Small intestine (tissue), 7 donors: ENCODE data around the gene UBE2K. TPM values are rescaled to one million over a fixed set of nuclear protein-coding genes. Genes with fewer than 3 reads are reported as not detected.
"Not testable (repeated sequence)": the region's sequence is repeated elsewhere in the genome, so short reads cannot be mapped to it uniquely, and the experiment has no call there.

Experiments used
- DNase-seq, 2 donors: peaks; one replicate each; pipeline versions ENCODE4 v3.0.0 to v3.0.0-alpha.2; 2013
- FAIRE-seq: peaks from 2 replicates; lab custom pipeline; 2012; peaks lifted over from hg19 to GRCh38; lab: Jason Lieb, UNC
- H3K27ac ChIP-seq, 3 donors: one replicate each; pipeline ENCODE4 v1.5.1; 2013; ENCODE audit warnings: low read length in 2 of 3, mild to moderate bottlenecking in 2 of 3, control low read depth in 1 of 3, inconsistent platforms in 1 of 3, low read depth in 1 of 3, moderate library complexity in 1 of 3
- H3K27me3 ChIP-seq, 3 donors: one replicate each; pipeline ENCODE4 v1.6.1; 2013; ENCODE audit warnings: low read length in 3 of 3, inconsistent platforms in 1 of 3; ENCODE audit not compliant: control insufficient read depth in 3 of 3, insufficient read depth in 3 of 3
- H3K36me3 ChIP-seq, 3 donors: one replicate each; pipeline ENCODE4 v1.6.1; 2013; ENCODE audit warnings: low read length in 3 of 3, inconsistent platforms in 1 of 3, low read depth in 1 of 3, mild to moderate bottlenecking in 1 of 3, moderate library complexity in 1 of 3; ENCODE audit not compliant: control insufficient read depth in 3 of 3, insufficient read depth in 2 of 3
- H3K4me1 ChIP-seq, 3 donors: one replicate each; pipeline ENCODE4 v1.6.1; 2013; ENCODE audit warnings: low read length in 2 of 3, inconsistent platforms in 1 of 3, low read depth in 1 of 3, mild to moderate bottlenecking in 1 of 3, moderate library complexity in 1 of 3; ENCODE audit not compliant: control insufficient read depth in 3 of 3, insufficient read depth in 2 of 3
- H3K4me3 ChIP-seq, 3 donors: one replicate each; pipeline ENCODE4 v1.5.1; 2013; ENCODE audit warnings: low read length in 3 of 3, control low read depth in 1 of 3, inconsistent platforms in 1 of 3, low read depth in 1 of 3, mild to moderate bottlenecking in 1 of 3, moderate library complexity in 1 of 3
- H3K9me3 ChIP-seq, 2 donors: one replicate each; pipeline ENCODE4 v1.6.1; 2013; ENCODE audit warnings: low read depth in 1 of 2, low read length in 1 of 2; ENCODE audit not compliant: control insufficient read depth in 2 of 2, insufficient read depth in 1 of 2
- WGBS, 3 donors: extraction: QIAGEN DNeasy Blood & Tissue Kit; methylation state at CpG; one replicate each; pipeline ENCODE4 v1.1.7; 2013; 5-methylcytosine and 5-hydroxymethylcytosine counted together
- polyA plus RNA-seq, 4 donors: library from polyadenylated mRNA; stranded (reverse) in 3 of 4; unstranded in 1 of 4; fragments of 200-250 nt in 3 of 4; fragments of 120-200 nt in 1 of 4; gene quantifications; one replicate each; pipeline versions ENCODE4 v1.2.1 to v1.2.3, GENCODE V29; 2013
- donor health status: healthy with polysubstance abuse.
- donor health status: control.
- donor health status: control.
- donor health status: Bipolar disorder and iron deficiency.
- donor health status: healthy.

The UBE2K gene
- polyA plus RNA-seq, 4 donors, result 33.5 to 53.0 (median 35.6) TPM

DNA sequence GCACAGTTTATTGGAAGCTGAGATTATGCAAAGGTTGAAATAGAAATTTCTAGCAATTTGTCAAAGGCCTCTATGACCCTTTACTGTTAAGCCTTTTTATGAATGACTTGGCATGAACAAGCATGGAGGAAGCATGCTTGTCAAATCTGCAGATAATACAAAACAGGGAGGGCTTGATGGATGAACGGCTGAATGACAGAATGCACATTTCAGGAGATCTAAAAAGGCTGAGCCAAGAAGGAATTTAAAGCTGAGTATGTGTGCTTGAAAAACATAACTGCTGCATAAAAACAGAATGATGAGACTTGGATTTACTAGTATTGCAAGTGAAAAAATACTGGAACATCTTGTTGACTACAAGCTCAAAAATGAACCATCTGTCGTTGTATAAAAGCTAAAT is 29.0 kb upstream of the UBE2K start:
- DNase-seq (no peak), FAIRE-seq (no peak)
- Histone ChIP-seq H3K9me3 (no peaks in the 10 kb centered on the region), H3K4me1 (peaks cover 0 to 3% (median 2%) of the 10 kb centered on the region in 3 donors), H3K27me3 (no peaks in the 10 kb centered on the region), H3K4me3 (no peak overlapping the region), H3K27ac (no peak overlapping the region), H3K36me3 (no peaks in the 10 kb centered on the region)
- 71 to 86% (median 84%) methylated on average over 2 of the region's 2 CpGs for WGBS, 3 donors

DNA sequence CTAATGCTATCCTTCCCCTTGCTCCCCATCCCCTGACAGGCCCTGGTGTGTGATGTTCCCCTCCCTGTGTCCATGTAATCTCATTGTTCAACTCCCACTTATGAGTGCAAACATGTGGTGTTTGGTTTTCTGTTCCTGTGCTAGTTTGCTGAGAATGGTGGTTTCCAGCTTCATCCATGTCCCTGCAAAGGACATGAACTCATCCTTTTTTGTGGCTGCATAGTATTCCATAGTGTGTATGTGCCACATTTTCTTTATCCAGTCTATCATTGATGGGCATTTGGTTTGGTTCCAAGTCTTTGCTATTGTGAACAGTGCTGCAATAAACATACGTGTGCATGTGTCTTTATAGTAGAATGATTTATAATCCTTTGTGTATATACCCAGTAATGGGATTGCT is 27.6 kb upstream of the UBE2K start:
- not testable (repeated sequence) for H3K27ac ChIP-seq, H3K27me3 ChIP-seq, H3K4me1 ChIP-seq, DNase-seq, H3K36me3 ChIP-seq, FAIRE-seq, H3K9me3 ChIP-seq, H3K4me3 ChIP-seq
- WGBS, 3 donors, result 50 to 80% (median 80%) methylated on average over 1 of the region's 1 CpG

DNA sequence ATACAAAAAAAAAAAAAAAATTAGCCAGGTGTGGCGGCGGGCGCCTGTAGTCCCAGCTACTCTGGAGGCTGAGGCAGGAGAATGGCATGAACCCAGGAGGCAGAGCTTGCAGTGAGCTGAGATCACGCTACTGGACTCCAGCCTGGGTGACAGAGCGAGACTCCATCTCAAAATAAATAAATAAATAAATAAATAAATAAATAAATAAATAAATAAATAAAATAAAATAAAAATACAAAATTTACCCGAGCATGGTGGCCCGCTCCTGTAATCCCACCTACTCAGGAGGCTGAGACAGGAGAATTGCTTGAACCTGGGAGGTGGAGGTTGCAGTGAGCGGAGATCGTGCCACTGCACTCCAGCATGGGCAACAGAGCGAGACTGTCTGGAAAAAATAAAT is 22.3 kb upstream of the UBE2K start:
- not testable (repeated sequence) for H3K27me3 ChIP-seq, H3K27ac ChIP-seq, H3K36me3 ChIP-seq, H3K4me3 ChIP-seq, DNase-seq, H3K4me1 ChIP-seq, FAIRE-seq, H3K9me3 ChIP-seq
- WGBS, 3 donors, result 94 to 97% (median 94%) methylated on average over 10 of the region's 10 CpGs

GRCh38 chr4:39681003-39681402 is 16.9 kb upstream of the UBE2K start:
- H3K27me3 ChIP-seq, FAIRE-seq, H3K4me1 ChIP-seq, DNase-seq, H3K27ac ChIP-seq, H3K4me3 ChIP-seq, H3K36me3 ChIP-seq, H3K9me3 ChIP-seq: not testable (repeated sequence)
- WGBS, 3 donors, result 85 to 94% (median 87%) methylated on average over 2 of the region's 2 CpGs

DNA sequence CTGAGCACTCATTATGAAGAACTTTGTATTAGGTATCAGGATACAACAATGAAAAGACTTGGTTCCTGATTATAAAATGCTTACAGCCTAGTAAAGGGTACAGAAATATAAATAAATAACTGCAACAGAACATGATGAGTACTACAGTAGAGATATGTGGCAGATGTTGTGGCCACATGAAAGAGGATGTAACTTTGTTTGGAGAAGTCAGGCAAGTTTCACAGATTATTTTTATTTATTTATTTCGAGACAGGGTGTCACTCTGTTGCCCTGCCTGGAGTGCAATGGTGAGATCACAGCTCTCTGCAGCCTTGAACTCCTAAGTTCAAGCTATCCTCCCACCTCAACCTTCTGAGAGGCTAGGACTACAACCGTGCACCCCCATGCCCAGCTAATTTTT is 15.8 kb upstream of the UBE2K start:
- H3K9me3 ChIP-seq, result no peaks in the 10 kb centered on the region
- 70 to 84% (median 80%) methylated on average over 2 of the region's 2 CpGs for WGBS, 3 donors
- FAIRE-seq (no peak), DNase-seq (no peak)
- no peak overlapping the region for H3K4me3 ChIP-seq
- no peaks in the 10 kb centered on the region for H3K4me1 ChIP-seq
- H3K36me3 ChIP-seq, result no peaks in the 10 kb centered on the region
- H3K27ac ChIP-seq, result no peak overlapping the region
- no peaks in the 10 kb centered on the region for H3K27me3 ChIP-seq

DNA sequence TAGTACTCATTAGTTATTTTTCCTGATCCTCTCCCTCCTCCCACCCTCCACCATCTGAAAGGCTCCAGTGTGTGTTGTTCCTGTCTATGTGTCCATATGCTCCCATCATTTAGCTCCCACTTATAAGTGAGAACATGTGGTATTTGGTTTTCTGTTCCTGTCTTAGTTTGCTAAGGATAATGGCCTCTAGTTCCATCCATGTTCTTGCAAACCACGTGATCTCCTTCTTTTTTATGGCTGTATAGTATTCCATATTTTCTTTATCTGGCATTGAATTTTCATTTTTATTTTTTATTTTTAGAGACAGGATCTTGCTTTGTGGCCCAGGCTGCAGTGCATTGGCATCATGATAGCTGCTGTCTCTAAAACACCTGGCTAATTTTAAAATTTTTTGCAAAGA is 11.9 kb upstream of the UBE2K start:
- peaks cover 0 to 3% (median 0%) of the 10 kb centered on the region in 3 donors for H3K4me1 ChIP-seq
- WGBS, 3 donors, result 0% methylated on average over 1 of the region's 1 CpG

DNA sequence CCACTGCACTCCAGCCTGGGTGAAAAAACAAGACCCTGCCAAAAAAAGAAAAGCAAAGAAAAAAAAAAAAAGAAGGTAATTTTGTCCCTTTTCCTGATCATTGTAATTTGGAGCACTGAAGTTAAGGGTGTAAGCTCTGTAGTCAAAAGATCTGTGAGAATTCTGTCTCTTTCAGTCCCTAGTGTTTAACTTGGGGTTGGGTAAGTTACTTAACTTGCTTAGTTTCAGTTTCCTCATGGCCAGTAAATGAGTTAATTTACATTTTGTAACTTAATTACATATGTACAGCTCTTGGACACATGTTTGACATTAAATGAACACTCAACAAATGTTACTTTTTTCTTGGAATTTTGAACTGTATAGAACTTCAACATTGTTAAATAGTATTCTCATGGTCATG is 10.9 kb upstream of the UBE2K start:
- Histone ChIP-seq H3K4me3 (no peak overlapping the region), H3K36me3 (no peaks in the 10 kb centered on the region), H3K9me3 (no peaks in the 10 kb centered on the region), H3K27ac (no peak overlapping the region), H3K27me3 (no peaks in the 10 kb centered on the region), H3K4me1 (peaks cover 0 to 3% (median 0%) of the 10 kb centered on the region in 3 donors)
- no peak for FAIRE-seq
- DNase-seq, result no peak

More for the DNA sequence above, 11.9 kb upstream of the UBE2K start:
- Histone ChIP-seq H3K9me3 (no peaks in the 10 kb centered on the region), H3K36me3 (no peaks in the 10 kb centered on the region), H3K27ac (no peak overlapping the region), H3K27me3 (no peaks in the 10 kb centered on the region), H3K4me3 (no peak overlapping the region)
- FAIRE-seq (no peak), DNase-seq (no peak)

DNA sequence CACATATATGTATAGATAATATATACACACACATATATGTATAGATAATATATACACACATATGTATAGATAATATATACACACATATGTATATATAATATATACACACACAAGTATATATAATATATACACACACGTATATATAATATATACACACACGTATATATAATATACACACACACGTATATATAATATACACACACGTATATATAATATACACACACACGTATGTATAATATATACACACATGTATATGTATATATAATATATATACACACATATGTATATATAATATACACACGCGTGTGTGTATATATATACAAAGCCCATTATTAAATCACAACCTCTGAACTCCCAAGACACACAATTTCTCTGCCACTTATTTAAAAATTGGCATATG is 8.0 kb upstream of the UBE2K start:
- Histone ChIP-seq H3K27ac (no peak overlapping the region), H3K27me3 (no peaks in the 10 kb centered on the region), H3K4me1 (peaks cover 0 to 3% (median 0%) of the 10 kb centered on the region in 3 donors), H3K9me3 (no peaks in the 10 kb centered on the region), H3K4me3 (no peak overlapping the region), H3K36me3 (no peaks in the 10 kb centered on the region)
- peak; percentile 81 for FAIRE-seq
- 57 to 76% (median 68%) methylated on average over 7 of the region's 7 CpGs for WGBS, 3 donors
- DNase-seq, result no peak

- H3K36me3 ChIP-seq, result peaks cover 0 to 11% (median 2%) of the 10 kb centered on the region in 3 donors
- no peaks in the 10 kb centered on the region for H3K9me3 ChIP-seq
- no peaks in the 10 kb centered on the region for H3K27me3 ChIP-seq
- peak overlapping the region; percentile 86 to 97 (median 95) for H3K27ac ChIP-seq
- 0 to 1% (median 0%) methylated on average over 15 to 21 of the region's 21 CpGs for WGBS, 3 donors
- FAIRE-seq, result no peak
- peaks cover 2 to 8% (median 2%) of the 10 kb centered on the region in 3 donors for H3K4me1 ChIP-seq
- H3K4me3 ChIP-seq, result peak overlapping the region; percentile 81 to 98 (median 84)
- peak; percentile 51 to 75 for DNase-seq
Measured at GRCh38 chr4:39698424-39699009, 581 bp downstream of the UBE2K start.
